Measurements from ENCODE around the gene XPA.
"Not testable (repeated sequence)": the region's sequence is repeated elsewhere in the genome, so short reads cannot be mapped to it uniquely, and the experiment has no call there.

Gene XPA

GRCh38 chr9:97704851-97705250 is 7.7 kb upstream of the XPA start:
- DNase-seq (ENCODE audit: low read depth, low spot score), result no peak
- ChIA-PET CTCF (interaction anchor here (1.0 to 5.8 kb wide), 5 partner anchors 8 to 219 kb away, joined by 4 to 62 read pairs (median 9); partner anchors contain the start of gene TRMO), POLR2A (no interaction called here)
- H3K4me3 ChIP-seq (ENCODE audit: low read depth, low read length), result no peak overlapping the region
- no peak for TF ChIP-seq CTCF (IDR thresholded peaks at IDR 0.05; ENCODE audit: insufficient read depth, low read length, missing control alignments)

GRCh38 chr9:97704345-97704677 is 7.2 kb upstream of the XPA start:
- DNase-seq (ENCODE audit: low read depth, low spot score), result no peak
- ChIA-PET POLR2A (no interaction called here), CTCF (interaction anchor here (0.8 to 5.8 kb wide), 4 partner anchors 9 to 220 kb away, joined by 3 to 62 read pairs (median 6); no protein-coding TSS in a partner anchor)
- no peak overlapping the region for H3K4me3 ChIP-seq (ENCODE audit: low read depth, low read length)
- TF ChIP-seq CTCF (IDR thresholded peaks at IDR 0.05; ENCODE audit: insufficient read depth, low read length, missing control alignments), result no peak

GRCh38 chr9:97703437-97704344 is 6.6 kb upstream of the XPA start:
- no peak for TF ChIP-seq CTCF (IDR thresholded peaks at IDR 0.05; ENCODE audit: insufficient read depth, low read length, missing control alignments)
- no peak overlapping the region for H3K4me3 ChIP-seq (ENCODE audit: low read depth, low read length)
- ChIA-PET CTCF (interaction anchor here (0.8 to 5.8 kb wide), 3 partner anchors 9 to 218 kb away, joined by 3 to 62 read pairs (median 9); no protein-coding TSS in a partner anchor), POLR2A (no interaction called here)
- DNase-seq (ENCODE audit: low read depth, low spot score), result peak; percentile 45

- DNase-seq (ENCODE audit: low read depth, low spot score); H3K4me3 ChIP-seq (ENCODE audit: low read depth, low read length); POLR2A ChIA-PET: not testable (repeated sequence)
- CTCF ChIA-PET, result interaction anchor here (1.1 to 4.8 kb wide), 2 partner anchors 201 to 292 kb away, joined by 3 to 30 read pairs; no protein-coding TSS in a partner anchor
Observed at GRCh38 chr9:97699824-97700223, 2.7 kb upstream of the XPA start.

GRCh38 chr9:97699281-97699680 is 2.1 kb upstream of the XPA start:
- H3K4me3 ChIP-seq (ENCODE audit: low read depth, low read length); DNase-seq (ENCODE audit: low read depth, low spot score); POLR2A ChIA-PET: not testable (repeated sequence)
- CTCF ChIA-PET, result interaction anchor here (3.9 to 4.8 kb wide), 2 partner anchors 202 to 223 kb away, joined by 18 to 30 read pairs; partner anchors contain the start of gene TRMO

GRCh38 chr9:97698865-97699264 is 1.7 kb upstream of the XPA start:
- ChIA-PET POLR2A (no interaction called here), CTCF (interaction anchor here (2.9 to 4.8 kb wide), 3 partner anchors 202 to 225 kb away, joined by 8 to 30 read pairs (median 18); partner anchors contain the start of gene TRMO)
- no peak overlapping the region for H3K4me3 ChIP-seq (ENCODE audit: low read depth, low read length)
- no peak for DNase-seq (ENCODE audit: low read depth, low spot score)
- no peak for TF ChIP-seq CTCF (IDR thresholded peaks at IDR 0.05; ENCODE audit: insufficient read depth, low read length, missing control alignments)

GRCh38 chr9:97697837-97698236 is 697 bp upstream of the XPA start:
- POLR2A ChIA-PET, result interaction anchor here (1.4 kb wide), 1 partner anchor 225 kb away, joined by 4 read pairs; the partner anchor contains the start of gene TRMO
- no peak overlapping the region for H3K4me3 ChIP-seq (ENCODE audit: low read depth, low read length)
- no peak for DNase-seq (ENCODE audit: low read depth, low spot score)
- TF ChIP-seq CTCF (IDR thresholded peaks at IDR 0.05; ENCODE audit: insufficient read depth, low read length, missing control alignments), result no peak
- CTCF ChIA-PET, result interaction anchor here (1.2 to 4.8 kb wide), 4 partner anchors 14 to 226 kb away, joined by 3 to 30 read pairs (median 13); partner anchors contain the start of gene TRMO

All from AG04449 (cell line).